BE2C (cell line): ENCODE measurements around the gene HOXD1.

ENCODE experiments used
- DNase-seq: peaks from one replicate; pipeline ENCODE4 v3.0.0-alpha.2; 2020
- H3K27me3 ChIP-seq: fragments of 250-450 bp; sonication (Bioruptor Pico); 2 replicates; pipeline ENCODE4 v1.5.1; 2020; ENCODE audit warnings: mild to moderate bottlenecking
- H3K36me3 ChIP-seq: fragments of 250-450 bp; sonication (Bioruptor Pico); 2 replicates; pipeline ENCODE4 v1.5.1; 2020; ENCODE audit warnings: mild to moderate bottlenecking
- H3K4me1 ChIP-seq: fragments of 250-450 bp; sonication (Bioruptor Pico); 2 replicates; pipeline ENCODE4 v1.5.1; 2020
- H3K4me3 ChIP-seq: 2 replicates; pipeline ENCODE4 v1.5.1; 2011; ENCODE audit warnings: low read depth, low read length
- H3K9me3 ChIP-seq: fragments of 250-450 bp; sonication (Bioruptor Pico); 2 replicates; pipeline ENCODE4 v1.5.1; 2020
- TF ChIP-seq, protein P1 (sequence below): IDR thresholded peaks from 2 replicates; pipeline ENCODE4 v1.5.1; 2012; ENCODE audit warnings: mild to moderate bottlenecking, low read depth, low read length

The HOXD1 gene

DNA sequence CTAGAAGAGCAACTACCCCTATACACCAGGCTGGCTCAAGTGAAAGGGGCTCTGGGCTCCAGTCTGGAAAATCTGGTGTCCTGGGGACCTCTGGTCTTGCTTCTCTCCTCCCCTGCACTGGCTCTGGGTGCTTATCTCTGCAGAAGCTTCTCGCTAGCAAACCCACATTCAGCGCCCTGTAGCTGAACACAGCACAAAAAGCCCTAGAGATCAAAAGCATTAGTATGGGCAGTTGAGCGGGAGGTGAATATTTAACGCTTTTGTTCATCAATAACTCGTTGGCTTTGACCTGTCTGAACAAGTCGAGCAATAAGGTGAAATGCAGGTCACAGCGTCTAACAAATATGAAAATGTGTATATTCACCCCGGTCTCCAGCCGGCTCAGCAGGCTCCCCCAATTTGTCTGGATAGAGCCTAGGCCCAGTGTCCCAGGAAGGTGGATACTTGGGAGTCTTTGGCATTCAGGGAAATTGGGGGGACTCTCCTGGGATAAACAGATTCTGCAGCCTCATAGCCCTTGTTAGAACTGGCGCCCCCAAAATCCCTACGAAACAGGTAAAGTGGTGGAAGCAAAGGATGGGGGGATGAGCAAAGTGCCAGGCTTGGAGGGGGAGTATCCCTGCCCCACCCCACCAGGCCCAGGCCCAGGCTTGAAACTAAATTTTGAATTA lies 39.6 kb upstream of the HOXD1 start:
- DNase-seq = no peak
- no peaks in the 10 kb centered on the region for H3K9me3 ChIP-seq
- no peaks in the 10 kb centered on the region for H3K36me3 ChIP-seq
- no peaks in the 10 kb centered on the region for H3K27me3 ChIP-seq
- TF ChIP-seq, protein P1, sequence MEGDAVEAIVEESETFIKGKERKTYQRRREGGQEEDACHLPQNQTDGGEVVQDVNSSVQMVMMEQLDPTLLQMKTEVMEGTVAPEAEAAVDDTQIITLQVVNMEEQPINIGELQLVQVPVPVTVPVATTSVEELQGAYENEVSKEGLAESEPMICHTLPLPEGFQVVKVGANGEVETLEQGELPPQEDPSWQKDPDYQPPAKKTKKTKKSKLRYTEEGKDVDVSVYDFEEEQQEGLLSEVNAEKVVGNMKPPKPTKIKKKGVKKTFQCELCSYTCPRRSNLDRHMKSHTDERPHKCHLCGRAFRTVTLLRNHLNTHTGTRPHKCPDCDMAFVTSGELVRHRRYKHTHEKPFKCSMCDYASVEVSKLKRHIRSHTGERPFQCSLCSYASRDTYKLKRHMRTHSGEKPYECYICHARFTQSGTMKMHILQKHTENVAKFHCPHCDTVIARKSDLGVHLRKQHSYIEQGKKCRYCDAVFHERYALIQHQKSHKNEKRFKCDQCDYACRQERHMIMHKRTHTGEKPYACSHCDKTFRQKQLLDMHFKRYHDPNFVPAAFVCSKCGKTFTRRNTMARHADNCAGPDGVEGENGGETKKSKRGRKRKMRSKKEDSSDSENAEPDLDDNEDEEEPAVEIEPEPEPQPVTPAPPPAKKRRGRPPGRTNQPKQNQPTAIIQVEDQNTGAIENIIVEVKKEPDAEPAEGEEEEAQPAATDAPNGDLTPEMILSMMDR = no peak
- H3K4me3 ChIP-seq = no peak overlapping the region
- no peaks in the 10 kb centered on the region for H3K4me1 ChIP-seq

DNA sequence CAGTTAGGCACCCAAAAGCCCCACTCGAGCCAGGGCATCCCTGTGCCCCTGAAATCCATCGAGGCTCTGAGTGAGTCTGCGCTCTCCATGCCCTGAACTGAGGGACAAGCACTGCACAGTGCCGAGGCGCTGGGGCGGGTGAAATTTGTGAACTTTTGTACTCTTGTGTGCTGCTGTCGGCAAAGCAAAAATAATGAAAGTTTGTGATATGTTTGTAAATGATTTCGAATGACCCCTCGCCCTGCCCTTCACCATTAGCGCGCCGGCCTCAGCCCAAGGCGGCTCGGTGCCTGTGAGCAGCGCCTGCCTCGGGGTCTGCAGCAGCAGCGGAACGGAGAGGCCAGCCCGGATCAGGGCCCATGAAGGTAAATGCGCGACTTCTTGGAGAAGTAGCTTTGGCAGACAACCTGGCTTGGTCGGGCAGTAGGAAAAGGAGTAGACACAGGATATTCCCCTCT lies 39.0 kb upstream of the HOXD1 start:
- Histone ChIP-seq H3K27me3 (no peaks in the 10 kb centered on the region), H3K4me3 (no peak overlapping the region), H3K9me3 (no peaks in the 10 kb centered on the region), H3K4me1 (no peaks in the 10 kb centered on the region), H3K36me3 (no peaks in the 10 kb centered on the region)
- TF ChIP-seq, protein P1 = no peak
- no peak for DNase-seq

DNA sequence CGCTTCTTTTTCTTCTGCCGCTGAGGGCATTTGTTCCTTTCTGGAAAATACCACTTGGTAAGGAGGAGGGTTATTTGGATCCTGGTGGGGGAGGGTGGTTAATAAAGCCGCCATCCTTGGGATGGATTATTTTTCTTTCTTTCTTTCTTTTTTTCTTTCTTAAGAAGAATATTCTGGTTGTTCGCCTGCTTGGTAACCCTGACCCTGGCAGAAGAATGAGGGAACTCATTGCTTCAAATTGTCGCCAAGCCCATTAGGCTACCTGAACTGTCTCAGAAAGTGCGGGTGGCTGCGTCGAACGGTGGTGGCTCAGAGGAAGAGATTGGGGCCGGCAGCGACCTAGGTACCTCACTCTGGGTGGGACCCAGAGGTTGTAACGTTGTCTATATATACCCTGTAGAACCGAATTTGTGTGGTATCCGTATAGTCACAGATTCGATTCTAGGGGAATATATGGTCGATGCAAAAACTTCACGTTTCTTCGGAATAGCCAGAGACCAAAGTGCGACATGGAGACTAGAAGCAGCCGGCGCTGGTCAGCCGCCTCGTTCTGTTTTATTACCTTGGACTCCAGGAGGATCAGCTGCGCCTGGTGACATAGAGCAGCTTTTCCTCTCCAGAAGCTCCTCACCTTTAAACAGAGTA lies 38.4 kb upstream of the HOXD1 start:
- Histone ChIP-seq H3K4me3 (no peak overlapping the region), H3K27me3 (no peaks in the 10 kb centered on the region), H3K9me3 (no peaks in the 10 kb centered on the region), H3K36me3 (no peaks in the 10 kb centered on the region), H3K4me1 (no peaks in the 10 kb centered on the region)
- no peak for DNase-seq
- TF ChIP-seq, protein P1 = no peak

DNA sequence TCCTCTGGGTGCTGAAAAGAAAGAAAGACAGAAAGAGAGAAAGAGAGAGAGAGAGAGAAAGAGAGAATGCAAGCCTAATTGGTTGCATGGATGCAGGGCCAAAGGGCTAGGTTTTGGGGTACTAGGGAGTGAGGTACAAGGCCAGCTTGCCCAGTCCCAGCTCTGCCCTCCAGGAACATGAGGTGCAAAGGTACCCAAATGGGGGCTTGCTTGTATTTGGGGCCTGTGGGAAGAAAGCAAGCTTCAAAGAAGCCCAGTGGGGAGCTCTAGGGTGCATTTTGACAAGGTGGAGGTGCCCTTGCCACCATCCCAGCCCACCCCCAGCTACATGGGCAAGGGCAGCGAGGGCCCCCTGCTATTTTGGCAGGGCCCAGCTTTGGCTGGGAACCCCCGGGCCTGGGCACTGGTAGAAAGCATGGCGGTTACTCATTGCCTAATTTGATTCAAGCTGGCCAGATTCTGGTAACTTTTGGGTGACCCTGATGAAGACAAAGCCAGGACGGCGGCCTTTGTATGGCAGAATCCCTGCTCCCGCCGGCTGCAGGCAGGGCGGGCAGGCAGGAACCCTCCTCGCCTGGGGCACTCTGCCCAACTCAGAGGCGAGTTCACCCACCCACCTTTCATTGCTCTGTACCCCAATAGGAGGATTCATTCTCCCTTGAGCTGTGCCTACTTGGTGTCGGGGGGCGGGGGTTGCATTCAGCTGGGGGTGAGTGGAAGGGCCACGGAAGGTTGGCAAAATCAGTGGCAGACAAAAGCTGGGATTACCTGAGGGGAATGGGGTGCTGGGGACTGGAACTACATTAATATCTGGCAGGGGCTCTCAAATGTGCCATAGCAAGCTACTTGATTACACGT lies 37.7 kb upstream of the HOXD1 start:
- H3K4me1 ChIP-seq = no peaks in the 10 kb centered on the region
- no peaks in the 10 kb centered on the region for H3K36me3 ChIP-seq
- H3K4me3 ChIP-seq = no peak overlapping the region
- H3K9me3 ChIP-seq = no peaks in the 10 kb centered on the region
- no peaks in the 10 kb centered on the region for H3K27me3 ChIP-seq
- DNase-seq = no peak
- TF ChIP-seq, protein P1 = no peak

DNA sequence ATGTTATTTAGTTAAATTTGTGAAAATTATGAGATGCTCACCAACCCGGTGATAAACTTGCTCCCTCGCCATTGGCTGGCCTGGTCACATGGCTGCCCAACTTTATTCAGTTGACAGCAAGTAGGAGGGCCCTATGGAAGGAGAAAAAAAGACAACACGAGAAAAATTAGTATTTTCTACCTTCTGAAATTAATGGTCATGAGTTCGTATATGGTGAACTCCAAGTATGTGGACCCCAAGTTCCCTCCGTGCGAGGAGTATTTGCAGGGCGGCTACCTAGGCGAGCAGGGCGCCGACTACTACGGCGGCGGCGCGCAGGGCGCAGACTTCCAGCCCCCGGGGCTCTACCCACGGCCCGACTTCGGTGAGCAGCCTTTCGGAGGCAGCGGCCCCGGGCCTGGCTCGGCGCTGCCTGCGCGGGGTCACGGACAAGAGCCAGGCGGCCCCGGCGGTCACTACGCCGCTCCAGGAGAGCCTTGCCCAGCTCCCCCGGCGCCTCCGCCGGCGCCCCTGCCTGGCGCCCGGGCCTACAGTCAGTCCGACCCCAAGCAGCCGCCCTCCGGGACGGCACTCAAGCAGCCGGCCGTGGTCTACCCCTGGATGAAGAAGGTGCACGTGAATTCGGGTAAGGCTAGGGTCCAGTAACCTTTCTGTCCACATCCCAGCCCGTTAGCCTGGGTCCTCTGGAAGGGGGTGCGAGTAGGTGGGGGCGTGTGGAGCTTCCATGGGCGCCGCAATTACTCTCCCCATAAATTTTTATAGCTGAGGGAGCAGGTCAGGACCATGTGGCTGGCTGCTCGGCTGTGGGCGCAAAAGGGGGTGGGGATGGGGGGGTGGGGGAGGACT lies 36.8 kb upstream of the HOXD1 start, which contains the start of gene HOXD4:
TSS of gene HOXD4 (plus strand) at position 109 of the 846 bp plus-strand sequence. CDS start at position 193, 84 bp downstream.
- Histone ChIP-seq H3K27me3 (no peaks in the 10 kb centered on the region), H3K4me3 (no peak within 1 kb of the TSS), H3K4me1 (no peaks in the 10 kb centered on the region), H3K9me3 (no peaks in the 10 kb centered on the region), H3K36me3 (no peaks in the 10 kb centered on the region)
- no peak for DNase-seq
- TF ChIP-seq, protein P1 = no peak
